Activated CD8-positive, alpha-beta memory T cell treated with anti-CD3 and anti-CD28 coated beads, Interleukin-2, amount 50 U/mL, for 24 hours (primary cell): ENCODE data around the gene ARHGAP24.
"Not testable (repeated sequence)": the region's sequence is repeated elsewhere in the genome, so short reads cannot be mapped to it uniquely, and the experiment has no call there.

ENCODE experiments used
- DNase-seq: peaks from one replicate; pipeline ENCODE4 v3.0.0-alpha.2; 2020; ENCODE audit errors: extremely low read depth

ARHGAP24 gene

GRCh38 chr4:85482010-85482738, 7.2 kb downstream of the ARHGAP24 start:
- no peak for DNase-seq

GRCh38 chr4:85486425-85487086, 11.6 kb downstream of the ARHGAP24 start:
- DNase-seq, result no peak

- DNase-seq, result no peak
These were observed 13.5 kb downstream of the ARHGAP24 start for GRCh38 chr4:85488416-85488815.

- DNase-seq, result no peak
These were observed 14.5 kb downstream of the ARHGAP24 start for GRCh38 chr4:85489273-85489981.

- DNase-seq, result no peak
These were observed 16.6 kb downstream of the ARHGAP24 start for GRCh38 chr4:85491527-85491926.

- no peak for DNase-seq
These were observed 17.4 kb downstream of the ARHGAP24 start for GRCh38 chr4:85492336-85492735.

- no peak for DNase-seq
These were observed 20.7 kb downstream of the ARHGAP24 start for GRCh38 chr4:85495621-85496020.

GRCh38 chr4:85496126-85496849, 21.3 kb downstream of the ARHGAP24 start:
- DNase-seq, result no peak

GRCh38 chr4:85496933-85497332, 22.0 kb downstream of the ARHGAP24 start:
- no peak for DNase-seq

- no peak for DNase-seq
These were observed 23.3 kb downstream of the ARHGAP24 start for GRCh38 chr4:85498068-85498733.

GRCh38 chr4:85499573-85499972, 24.6 kb downstream of the ARHGAP24 start:
- no peak for DNase-seq

- DNase-seq, result no peak
These were observed 25.3 kb downstream of the ARHGAP24 start for GRCh38 chr4:85500110-85500867.

GRCh38 chr4:85501145-85501544, 26.2 kb downstream of the ARHGAP24 start:
- DNase-seq, result not testable (repeated sequence)

- DNase-seq, result no peak
These were observed 33.7 kb downstream of the ARHGAP24 start for GRCh38 chr4:85508654-85509053.

- no peak for DNase-seq
These were observed 35.1 kb downstream of the ARHGAP24 start for GRCh38 chr4:85509882-85510631.

- no peak for DNase-seq
These were observed 35.7 kb downstream of the ARHGAP24 start for GRCh38 chr4:85510632-85510984.

GRCh38 chr4:85512446-85513205, 37.7 kb downstream of the ARHGAP24 start:
- DNase-seq, result no peak

GRCh38 chr4:85514117-85514516, 39.2 kb downstream of the ARHGAP24 start:
- DNase-seq, result no peak

- no peak for DNase-seq
These were observed 39.8 kb downstream of the ARHGAP24 start for GRCh38 chr4:85514783-85515182.
